Measurements from ENCODE around the gene PRKAR1B.

Gene PRKAR1B

DNA sequence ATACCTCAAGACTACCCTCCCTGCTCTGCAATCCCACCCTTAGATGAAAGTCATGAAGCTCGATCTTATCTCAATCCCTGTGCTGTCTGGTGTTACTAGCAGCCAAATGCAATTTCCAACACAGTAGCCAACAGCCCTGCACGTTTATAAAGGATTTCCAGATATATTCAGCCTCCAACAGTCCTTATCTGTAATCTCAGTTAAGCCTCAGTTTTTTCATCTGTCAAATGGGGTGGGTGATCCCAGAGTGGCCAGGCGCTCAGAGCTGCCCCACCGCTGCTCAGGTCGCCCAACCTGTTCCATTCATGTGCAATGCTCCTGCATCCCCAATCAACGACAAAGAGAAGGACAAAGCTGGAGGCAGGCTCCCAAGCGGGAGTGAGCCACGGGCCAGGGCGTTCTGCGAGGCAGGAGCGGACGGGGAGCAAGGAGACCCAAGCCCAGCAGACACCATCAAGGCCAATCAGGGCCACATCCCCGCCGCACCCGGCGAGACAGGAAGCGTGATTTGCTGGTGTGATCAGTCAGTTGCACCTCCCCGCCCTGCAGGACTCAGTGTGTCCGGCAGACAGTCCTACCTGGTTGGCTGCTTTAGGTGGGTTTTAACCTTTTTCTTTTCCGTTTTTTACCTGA, 227.1 kb downstream of the PRKAR1B start:
- Histone ChIP-seq H3K4me3 (no peak overlapping the region), H3K27ac (no peak overlapping the region), H4K20me1 (0 out of 2 replicates have a peak, but pooled peaks cover 5% of the 10 kb centered on the region), H3K4me2 (no peak overlapping the region), H3K9me3 (peaks cover 3% of the 10 kb centered on the region; the same call in 1 of the 2 replicates), H3K27me3 (no peaks in the 10 kb centered on the region), H3K9ac (no peak overlapping the region), H3K4me1 (peaks cover 69% of the 10 kb centered on the region), H3K36me3 (no peaks in the 10 kb centered on the region)
- TF ChIP-seq Cebpa-rat (IDR thresholded peaks at IDR 0.05), result no peak

Measured in BLaER1 (cell line).